SK-N-SH treated with all-trans-retinoic acid at 6 μM for 48 hours (cell line): Measurements from ENCODE around the gene TBL1X.

ENCODE experiments used
- ATAC-seq: fragments of 200-7000 bp; cut with Tn5 transposase; 3 replicates; pipeline ENCODE4 v1.9.1; 2020; ENCODE audit warnings: mild to moderate bottlenecking, moderate library complexity
- BACH2 ChIP-seq: fragments of 250-450 bp; sonication (Bioruptor Pico); IDR thresholded peaks from 2 replicates; pipeline ENCODE4 v1.9.0; 2021; ENCODE audit warnings: mild to moderate bottlenecking, borderline replicate concordance
- CSDC2 ChIP-seq: fragments of 250-450 bp; sonication (Bioruptor Pico); IDR thresholded peaks from 2 replicates; pipeline ENCODE4 v1.5.0; 2020; ENCODE audit warnings: mild to moderate bottlenecking, moderate library complexity
- ESRRG ChIP-seq: fragments of 250-450 bp; sonication (Bioruptor Pico); IDR thresholded peaks from 2 replicates; pipeline ENCODE4 v1.6.1; 2021; ENCODE audit warnings: mild to moderate bottlenecking
- GLIS3 ChIP-seq: fragments of 250-450 bp; sonication (Bioruptor Pico); IDR thresholded peaks from 2 replicates; pipeline ENCODE4 v1.5.0; 2020; ENCODE audit warnings: mild to moderate bottlenecking, moderate library complexity
- ISL1 ChIP-seq: fragments of 250-450 bp; sonication (Bioruptor Pico); IDR thresholded peaks from 2 replicates; pipeline ENCODE4 v2.1.2; 2022; ENCODE audit warnings: mild to moderate bottlenecking, moderate library complexity
- PPARA ChIP-seq: fragments of 250-450 bp; sonication (Bioruptor Pico); IDR thresholded peaks from 2 replicates; pipeline ENCODE4 v1.5.0; 2020; ENCODE audit warnings: mild to moderate bottlenecking, borderline replicate concordance
- RARB ChIP-seq: fragments of 250-450 bp; sonication (Bioruptor Pico); IDR thresholded peaks from 2 replicates; pipeline ENCODE4 v1.8.0; 2021; ENCODE audit warnings: mild to moderate bottlenecking, moderate library complexity
- SNAI2 ChIP-seq: fragments of 250-450 bp; sonication (Bioruptor Pico); IDR thresholded peaks from 2 replicates; pipeline ENCODE4 v1.5.0; 2020; ENCODE audit warnings: mild to moderate bottlenecking, moderate library complexity
- TOX ChIP-seq: fragments of 250-450 bp; sonication (Bioruptor Pico); IDR thresholded peaks from 2 replicates; pipeline ENCODE4 v1.8.0; 2021; ENCODE audit warnings: mild to moderate bottlenecking, moderate library complexity, borderline replicate concordance
- ZC3H10 ChIP-seq: fragments of 250-450 bp; sonication (Bioruptor Pico); IDR thresholded peaks from 2 replicates; pipeline ENCODE4 v1.5.1; 2021; ENCODE audit warnings: mild to moderate bottlenecking, moderate library complexity
- ZFP3 ChIP-seq: fragments of 250-450 bp; sonication (Bioruptor Pico); IDR thresholded peaks from 2 replicates; pipeline ENCODE4 v1.5.0; 2020; ENCODE audit warnings: mild to moderate bottlenecking, moderate library complexity
- ZFP30 ChIP-seq: fragments of 450-650 bp; formaldehyde crosslinking; IDR thresholded peaks from 2 replicates; pipeline ENCODE4 v1.5.0; 2022; ENCODE audit warnings: mild to moderate bottlenecking, moderate library complexity
- ZNF565 ChIP-seq: fragments of 450-650 bp; formaldehyde crosslinking; conservative IDR thresholded peaks from 2 replicates; pipeline ENCODE4 v1.5.0; 2020; ENCODE audit warnings: low read depth, mild to moderate bottlenecking, moderate library complexity
- ZNF70 ChIP-seq: fragments of 450-650 bp; formaldehyde crosslinking; IDR thresholded peaks from 2 replicates; pipeline ENCODE4 v1.5.0; 2020; ENCODE audit warnings: mild to moderate bottlenecking, moderate library complexity
- ZNF8 ChIP-seq: fragments of 450-650 bp; formaldehyde crosslinking; IDR thresholded peaks from 2 replicates; pipeline ENCODE4 v1.5.0; 2020; ENCODE audit warnings: mild to moderate bottlenecking, moderate library complexity
- TF ChIP-seq, protein P1 (sequence below): fragments of 250-450 bp; sonication (Bioruptor Pico); IDR thresholded peaks from 2 replicates; pipeline ENCODE4 v1.5.1; 2020; ENCODE audit warnings: low read depth, mild to moderate bottlenecking, moderate library complexity
- TF ChIP-seq, protein P2 (sequence below): fragments of 250-450 bp; sonication (Bioruptor Pico); IDR thresholded peaks from 2 replicates; pipeline ENCODE4 v1.8.0; 2020; ENCODE audit warnings: mild to moderate bottlenecking, moderate library complexity, borderline replicate concordance
- TF ChIP-seq, protein P3 (sequence below): fragments of 250-450 bp; sonication (Bioruptor Pico); IDR thresholded peaks from 2 replicates; pipeline ENCODE4 v1.5.0; 2020; ENCODE audit warnings: mild to moderate bottlenecking, moderate library complexity
- TF ChIP-seq, protein P4 (sequence below): fragments of 250-450 bp; sonication (Bioruptor Pico); IDR thresholded peaks from 2 replicates; pipeline ENCODE4 v1.8.0; 2021; ENCODE audit warnings: low read depth, mild to moderate bottlenecking, moderate library complexity, borderline replicate concordance

The TBL1X gene

DNA sequence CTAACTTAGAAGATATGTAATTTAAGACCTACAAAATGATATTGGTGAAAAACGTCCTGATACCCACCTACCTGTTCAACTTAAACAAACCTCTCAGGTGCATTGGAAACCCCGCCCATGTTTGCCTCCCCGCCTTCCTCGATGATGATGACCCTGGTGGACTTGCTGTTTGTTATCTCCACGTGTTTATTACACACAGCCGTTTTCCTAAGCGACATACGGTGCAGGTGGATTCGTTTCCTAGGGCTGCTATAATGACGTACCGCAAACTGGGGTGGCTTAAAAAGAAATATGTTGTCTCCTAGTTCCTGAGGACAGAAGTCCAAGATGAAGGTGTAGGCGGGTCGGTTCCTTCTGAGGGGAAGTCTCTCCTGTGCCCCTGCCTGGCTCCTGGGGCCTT, 190.1 kb downstream of the TBL1X start:
- no peak for ATAC-seq
- TF ChIP-seq GLIS3 (CRISPR knock-in tag) = no peak
- no peak for TF ChIP-seq ZC3H10 (CRISPR knock-in tag)
- TF ChIP-seq ZFP30 (CRISPR knock-in tag) = no peak

DNA sequence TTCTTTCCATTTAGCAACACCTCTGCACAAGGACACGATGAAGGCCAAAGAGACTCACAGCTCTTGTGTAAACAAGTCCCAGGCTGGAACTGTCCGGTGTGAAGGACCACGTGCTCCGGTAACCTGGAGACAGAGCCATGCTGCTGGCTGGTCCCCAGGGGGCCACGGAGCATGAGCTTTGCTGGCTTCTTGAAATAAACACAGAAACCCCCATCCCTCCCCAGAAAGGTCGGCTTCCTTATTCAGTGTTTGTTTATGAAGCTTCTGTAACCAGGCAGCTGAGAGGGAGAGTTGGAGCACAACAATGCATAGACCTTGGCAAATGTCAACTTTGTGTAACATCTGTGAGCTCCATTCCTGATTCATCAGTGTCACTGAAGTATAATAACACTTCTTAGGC, 191.4 kb downstream of the TBL1X start:
- ATAC-seq = no peak
- TF ChIP-seq ZFP3 (no peak), TOX (no peak), ISL1 (CRISPR knock-in tag) (no peak), PPARA (CRISPR knock-in tag) (no peak), ZNF565 (CRISPR knock-in tag) (no peak), CSDC2 (no peak), ZNF70 (no peak), GLIS3 (CRISPR knock-in tag) (no peak), SNAI2 (CRISPR knock-in tag) (no peak), RARB (CRISPR knock-in tag) (no peak), BACH2 (no peak), ESRRG (CRISPR knock-in tag) (no peak), ZNF8 (no peak)
- TF ChIP-seq, protein P1, sequence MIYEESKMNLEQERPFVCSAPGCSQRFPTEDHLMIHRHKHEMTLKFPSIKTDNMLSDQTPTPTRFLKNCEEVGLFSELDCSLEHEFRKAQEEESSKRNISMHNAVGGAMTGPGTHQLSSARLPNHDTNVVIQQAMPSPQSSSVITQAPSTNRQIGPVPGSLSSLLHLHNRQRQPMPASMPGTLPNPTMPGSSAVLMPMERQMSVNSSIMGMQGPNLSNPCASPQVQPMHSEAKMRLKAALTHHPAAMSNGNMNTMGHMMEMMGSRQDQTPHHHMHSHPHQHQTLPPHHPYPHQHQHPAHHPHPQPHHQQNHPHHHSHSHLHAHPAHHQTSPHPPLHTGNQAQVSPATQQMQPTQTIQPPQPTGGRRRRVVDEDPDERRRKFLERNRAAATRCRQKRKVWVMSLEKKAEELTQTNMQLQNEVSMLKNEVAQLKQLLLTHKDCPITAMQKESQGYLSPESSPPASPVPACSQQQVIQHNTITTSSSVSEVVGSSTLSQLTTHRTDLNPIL (CRISPR knock-in tag) = no peak
- TF ChIP-seq, protein P2, sequence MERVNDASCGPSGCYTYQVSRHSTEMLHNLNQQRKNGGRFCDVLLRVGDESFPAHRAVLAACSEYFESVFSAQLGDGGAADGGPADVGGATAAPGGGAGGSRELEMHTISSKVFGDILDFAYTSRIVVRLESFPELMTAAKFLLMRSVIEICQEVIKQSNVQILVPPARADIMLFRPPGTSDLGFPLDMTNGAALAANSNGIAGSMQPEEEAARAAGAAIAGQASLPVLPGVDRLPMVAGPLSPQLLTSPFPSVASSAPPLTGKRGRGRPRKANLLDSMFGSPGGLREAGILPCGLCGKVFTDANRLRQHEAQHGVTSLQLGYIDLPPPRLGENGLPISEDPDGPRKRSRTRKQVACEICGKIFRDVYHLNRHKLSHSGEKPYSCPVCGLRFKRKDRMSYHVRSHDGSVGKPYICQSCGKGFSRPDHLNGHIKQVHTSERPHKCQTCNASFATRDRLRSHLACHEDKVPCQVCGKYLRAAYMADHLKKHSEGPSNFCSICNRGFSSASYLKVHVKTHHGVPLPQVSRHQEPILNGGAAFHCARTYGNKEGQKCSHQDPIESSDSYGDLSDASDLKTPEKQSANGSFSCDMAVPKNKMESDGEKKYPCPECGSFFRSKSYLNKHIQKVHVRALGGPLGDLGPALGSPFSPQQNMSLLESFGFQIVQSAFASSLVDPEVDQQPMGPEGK (CRISPR knock-in tag) = no peak

DNA sequence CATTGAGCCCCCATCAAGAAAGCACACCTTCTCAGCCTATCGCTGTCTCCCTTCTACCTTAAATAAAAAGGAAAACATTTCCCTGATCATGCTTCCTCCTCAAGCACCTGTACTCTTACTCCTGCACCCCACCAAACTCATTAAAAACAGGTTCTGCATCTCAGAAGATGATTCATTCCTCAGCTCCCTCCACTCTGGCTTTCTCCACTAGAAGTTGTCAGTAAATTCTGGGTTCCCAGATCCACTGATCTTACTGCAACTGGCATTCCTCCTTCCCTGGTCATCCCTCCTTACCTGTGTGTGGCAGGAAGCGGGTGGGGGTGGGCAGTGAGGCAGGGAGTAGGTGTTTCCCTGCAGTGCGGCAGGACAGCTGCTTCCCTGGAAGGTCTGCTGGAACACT, 192.0 kb downstream of the TBL1X start:
- ATAC-seq = no peak
- no peak for TF ChIP-seq ISL1 (CRISPR knock-in tag)
- TF ChIP-seq, all 23 proteins: peak for 0

DNA sequence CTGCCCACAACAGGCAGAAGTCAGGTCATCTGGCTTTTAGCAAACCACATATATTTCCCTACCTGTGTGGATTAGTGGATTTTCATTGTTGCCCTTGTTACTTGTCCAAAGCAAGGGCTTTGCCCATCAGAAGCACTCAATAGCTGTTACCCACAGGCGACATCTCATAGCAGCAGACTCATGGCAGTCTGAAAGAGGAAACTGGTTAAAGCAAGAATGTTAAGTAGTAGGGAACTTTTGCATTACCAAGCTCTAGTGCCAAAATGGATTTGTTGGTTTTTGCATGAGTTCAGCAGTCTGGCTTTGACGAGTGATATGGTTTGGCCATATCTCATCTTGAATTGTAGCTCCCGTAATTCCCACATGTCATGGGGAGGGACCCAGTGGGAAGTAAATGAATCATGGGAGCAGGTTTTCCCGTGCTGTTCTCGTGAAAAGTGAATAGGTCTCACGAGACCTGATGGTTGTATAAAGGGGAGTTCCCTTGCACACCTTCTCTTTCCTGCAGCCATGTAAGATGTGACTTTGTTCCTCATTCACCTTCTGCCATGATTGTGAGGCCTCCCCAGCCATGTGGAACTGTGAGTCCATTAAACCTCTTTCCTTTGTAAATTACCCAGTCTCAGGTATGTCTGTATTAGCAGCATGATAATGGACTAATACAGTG, 192.9 kb downstream of the TBL1X start:
- ATAC-seq = no peak
- TF ChIP-seq, protein P3, sequence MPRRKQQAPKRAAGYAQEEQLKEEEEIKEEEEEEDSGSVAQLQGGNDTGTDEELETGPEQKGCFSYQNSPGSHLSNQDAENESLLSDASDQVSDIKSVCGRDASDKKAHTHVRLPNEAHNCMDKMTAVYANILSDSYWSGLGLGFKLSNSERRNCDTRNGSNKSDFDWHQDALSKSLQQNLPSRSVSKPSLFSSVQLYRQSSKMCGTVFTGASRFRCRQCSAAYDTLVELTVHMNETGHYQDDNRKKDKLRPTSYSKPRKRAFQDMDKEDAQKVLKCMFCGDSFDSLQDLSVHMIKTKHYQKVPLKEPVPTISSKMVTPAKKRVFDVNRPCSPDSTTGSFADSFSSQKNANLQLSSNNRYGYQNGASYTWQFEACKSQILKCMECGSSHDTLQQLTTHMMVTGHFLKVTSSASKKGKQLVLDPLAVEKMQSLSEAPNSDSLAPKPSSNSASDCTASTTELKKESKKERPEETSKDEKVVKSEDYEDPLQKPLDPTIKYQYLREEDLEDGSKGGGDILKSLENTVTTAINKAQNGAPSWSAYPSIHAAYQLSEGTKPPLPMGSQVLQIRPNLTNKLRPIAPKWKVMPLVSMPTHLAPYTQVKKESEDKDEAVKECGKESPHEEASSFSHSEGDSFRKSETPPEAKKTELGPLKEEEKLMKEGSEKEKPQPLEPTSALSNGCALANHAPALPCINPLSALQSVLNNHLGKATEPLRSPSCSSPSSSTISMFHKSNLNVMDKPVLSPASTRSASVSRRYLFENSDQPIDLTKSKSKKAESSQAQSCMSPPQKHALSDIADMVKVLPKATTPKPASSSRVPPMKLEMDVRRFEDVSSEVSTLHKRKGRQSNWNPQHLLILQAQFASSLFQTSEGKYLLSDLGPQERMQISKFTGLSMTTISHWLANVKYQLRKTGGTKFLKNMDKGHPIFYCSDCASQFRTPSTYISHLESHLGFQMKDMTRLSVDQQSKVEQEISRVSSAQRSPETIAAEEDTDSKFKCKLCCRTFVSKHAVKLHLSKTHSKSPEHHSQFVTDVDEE (CRISPR knock-in tag) = no peak
- no peak for TF ChIP-seq CSDC2
- TF ChIP-seq, protein P4, sequence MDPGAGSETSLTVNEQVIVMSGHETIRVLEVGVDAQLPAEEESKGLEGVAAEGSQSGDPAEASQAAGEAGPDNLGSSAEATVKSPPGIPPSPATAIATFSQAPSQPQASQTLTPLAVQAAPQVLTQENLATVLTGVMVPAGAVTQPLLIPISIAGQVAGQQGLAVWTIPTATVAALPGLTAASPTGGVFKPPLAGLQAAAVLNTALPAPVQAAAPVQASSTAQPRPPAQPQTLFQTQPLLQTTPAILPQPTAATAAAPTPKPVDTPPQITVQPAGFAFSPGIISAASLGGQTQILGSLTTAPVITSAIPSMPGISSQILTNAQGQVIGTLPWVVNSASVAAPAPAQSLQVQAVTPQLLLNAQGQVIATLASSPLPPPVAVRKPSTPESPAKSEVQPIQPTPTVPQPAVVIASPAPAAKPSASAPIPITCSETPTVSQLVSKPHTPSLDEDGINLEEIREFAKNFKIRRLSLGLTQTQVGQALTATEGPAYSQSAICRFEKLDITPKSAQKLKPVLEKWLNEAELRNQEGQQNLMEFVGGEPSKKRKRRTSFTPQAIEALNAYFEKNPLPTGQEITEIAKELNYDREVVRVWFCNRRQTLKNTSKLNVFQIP (CRISPR knock-in tag) = no peak

DNA sequence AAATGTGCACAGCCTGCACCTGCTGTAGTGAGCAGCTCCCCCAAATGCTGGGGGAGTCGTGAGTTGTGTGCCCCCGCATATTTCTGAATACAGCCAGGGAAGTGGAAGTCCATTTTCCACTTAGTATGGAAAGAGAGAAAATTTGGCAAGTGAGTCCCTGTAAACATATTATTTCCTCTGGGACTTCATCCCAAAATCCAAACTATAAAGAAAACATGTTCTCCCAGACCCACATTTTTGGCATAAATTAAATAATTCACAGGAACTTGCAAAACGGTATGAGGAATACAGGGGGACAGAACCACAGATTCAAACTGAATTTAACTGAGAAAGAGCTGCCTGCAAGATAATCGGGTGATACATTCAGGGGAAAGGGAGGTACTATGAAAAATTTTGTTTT, 193.6 kb downstream of the TBL1X start:
- no peak for ATAC-seq
- TF ChIP-seq BACH2 (no peak), SNAI2 (CRISPR knock-in tag) (no peak), CSDC2 (no peak), GLIS3 (CRISPR knock-in tag) (no peak), ZFP30 (CRISPR knock-in tag) (no peak), ZNF565 (CRISPR knock-in tag) (no peak), ZNF8 (no peak), ZFP3 (no peak), ZNF70 (no peak)
- TF ChIP-seq, protein P1 (CRISPR knock-in tag) = no peak
